Adrenal gland (tissue), 12 donors: ENCODE results near the gene ATXN7L1. TPM values are rescaled to one million over a fixed set of nuclear protein-coding genes. Genes with fewer than 3 reads are reported as not detected.
"Not testable (repeated sequence)": the region's sequence is repeated elsewhere in the genome, so short reads cannot be mapped to it uniquely, and the experiment has no call there.

Experiments used
- DNase-seq, 7 donors: peaks; one replicate each; pipeline ENCODE4 v3.0.0-alpha.2; 2019 to 2020
- H3K27ac ChIP-seq, 5 donors: fragments of 200-600 bp; sonication (generic) in 4 of 5; 1 replicate in 3 of 5; 2 replicates in 2 of 5; pipeline versions ENCODE4 v1.5.1 to v1.8.0; 2016 to 2020; ENCODE audit warnings: mild to moderate bottlenecking in 1 of 5
- H3K27me3 ChIP-seq: fragments of 200-600 bp; 2 replicates; pipeline ENCODE4 v1.8.0; 2021
- H3K36me3 ChIP-seq, 2 donors: fragments of 200-600 bp; replicated peaks in 1 of 2; 1 replicate in 1 of 2; 2 replicates in 1 of 2; pipeline versions ENCODE4 v1.5.1 to v1.8.0; 2018 to 2022
- H3K4me1 ChIP-seq, 2 donors: fragments of 200-600 bp; replicated peaks in 1 of 2; 1 replicate in 1 of 2; 2 replicates in 1 of 2; pipeline versions ENCODE4 v1.5.1 to v1.8.0; 2018 to 2021
- H3K4me3 ChIP-seq, 4 donors: fragments of 200-600 bp; sonication (generic) in 3 of 4; one replicate each; pipeline ENCODE4 v1.5.1; 2016 to 2018
- H3K9me3 ChIP-seq, 3 donors: fragments of 200-600 bp; sonication (generic) in 1 of 3; replicated peaks in 1 of 3; 1 replicate in 2 of 3; 2 replicates in 1 of 3; pipeline versions ENCODE4 v1.5.1 to v1.8.0; 2016 to 2021
- CTCF ChIP-seq, 6 experiments: fragments of 450-650 bp in 4 of 6; fragments of 200-600 bp in 2 of 6; sonication (generic) in 1 of 6; IDR thresholded peaks; 1 replicate in 5 of 6; 2 replicates in 1 of 6; pipeline versions ENCODE4 v1.5.1 to v1.8.0; 2016 to 2021; ENCODE audit warnings: antibody characterized with exemption in 6 of 6, mild to moderate bottlenecking in 2 of 6, moderate library complexity in 1 of 6
- POLR2A ChIP-seq, 2 donors: fragments of 450-650 bp; IDR thresholded peaks; one replicate each; pipeline ENCODE4 v1.6.1; 2017; ENCODE audit warnings: antibody characterized with exemption in 2 of 2, mild to moderate bottlenecking in 2 of 2, moderate library complexity in 1 of 2
- WGBS, 4 donors: extraction: QIAGEN DNeasy Blood & Tissue Kit in 2 of 4; methylation state at CpG; one replicate each; pipeline versions ENCODE4 v1.1.5 to v1.1.7; 2013 to 2017; 5-methylcytosine and 5-hydroxymethylcytosine counted together
- intact Hi-C, 2 donors: fragments of 100-400 bp; cut with DNase I; formaldehyde crosslinking; loops; one replicate each; pipeline versions ENCODE4 v1.14.1 to v1.15.0; 2022 to 2023
- polyA plus RNA-seq, 3 donors: library from polyadenylated mRNA; stranded (reverse); fragments of 200-250 nt in 2 of 3; fragments of 350-450 nt in 1 of 3; fragmentation: Illumina TruSeq in 1 of 3; extraction: RNeasy Lipid Tissue Mini Kit (QIAGEN cat#74804) in 1 of 3; gene quantifications; one replicate each; pipeline ENCODE4 v1.2.3, GENCODE V29; 2013 to 2014
- total RNA-seq, 9 donors: library from RNA; depleted of rRNA in 4 of 9; stranded (reverse); fragments of >200 nt in 4 of 9; fragments of 120-200 nt in 1 of 9; fragmentation: NEBNext Ultra II Directional in 1 of 9; extraction: Animal tissue kit (Norgen Biotek cat#: 25700) in 1 of 9; gene quantifications; one replicate each; pipeline versions ENCODE4 v1.1.0 to v1.2.4, GENCODE V29; 2013 to 2023
- donor health status: healthy with polysubstance abuse.
- donor health status: Bipolar disorder and iron deficiency.
- donor health status: DM: yes; HTN: yes; CAD: no.
- donor health status: DM: no; HTN: no; CAD: no.
- donor health status: DM: no; HTN: no; CAD: no.
- donor health status: DM: yes; HTN: yes; CAD: no.

The ATXN7L1 gene
- total and polyA plus RNA-seq, 12 donors, result 3.6 to 24.6 (median 9.0) TPM

DNA sequence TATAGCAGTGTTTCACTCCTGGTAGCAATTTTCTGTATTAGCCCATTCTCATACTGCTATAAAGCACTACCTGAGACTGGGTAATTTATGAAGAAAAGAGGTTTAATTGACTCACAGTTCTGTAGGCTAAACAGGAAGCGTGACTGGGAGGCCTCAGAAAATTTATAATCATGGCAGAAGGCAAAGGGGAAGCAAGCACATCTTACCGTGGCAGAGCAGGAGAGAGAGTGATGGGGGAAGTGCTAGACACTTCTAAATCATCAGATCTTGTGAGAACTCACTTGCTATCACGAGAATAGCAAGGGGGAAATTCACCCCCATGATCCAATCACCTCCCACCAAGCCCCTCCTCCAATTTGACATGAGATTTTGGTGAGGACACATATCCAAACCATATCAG lies 163.5 kb downstream of the ATXN7L1 start:
- Histone ChIP-seq H3K27ac (no peak overlapping the region), H3K4me3 (no peak overlapping the region), H3K4me1 (peaks cover 0 to 6% of the 10 kb centered on the region in 2 donors), H3K36me3 (no peaks in the 10 kb centered on the region), H3K27me3 (no peaks in the 10 kb centered on the region), H3K9me3 (peaks cover 0 to 13% (median 0%) of the 10 kb centered on the region in 3 donors)
- 79 to 87% (median 86%) methylated on average over 3 of the region's 3 CpGs for WGBS, 4 donors
- DNase-seq, result no peak
- intact Hi-C loops, result loop anchor here in 1 of 2 donors (10.0 kb wide), 1 partner anchor 1932 kb away; no protein-coding TSS in a partner anchor
- TF ChIP-seq POLR2A (IDR thresholded peaks at IDR 0.05), result no peak
- TF ChIP-seq CTCF (IDR thresholded peaks at IDR 0.05), result no peak

- no peak for DNase-seq
- Histone ChIP-seq H3K36me3 (no peaks in the 10 kb centered on the region), H3K27ac (no peak overlapping the region), H3K9me3 (peaks cover 0 to 13% (median 0%) of the 10 kb centered on the region in 3 donors), H3K4me1 (peaks cover 0 to 10% of the 10 kb centered on the region in 2 donors), H3K4me3 (no peak overlapping the region), H3K27me3 (no peaks in the 10 kb centered on the region)
- intact Hi-C loops, result loop anchor here in 1 of 2 donors (10.0 kb wide), 1 partner anchor 1933 kb away; no protein-coding TSS in a partner anchor
- TF ChIP-seq POLR2A (IDR thresholded peaks at IDR 0.05) (no peak), CTCF (IDR thresholded peaks at IDR 0.05) (no peak)
- WGBS, 4 donors, result 93 to 100% (median 98%) methylated on average over 3 to 5 of the region's 5 CpGs
Measured at GRCh38 chr7:105711726-105712402, 164.5 kb downstream of the ATXN7L1 start.

- H3K27me3 ChIP-seq, H3K27ac ChIP-seq, H3K4me3 ChIP-seq, DNase-seq, H3K36me3 ChIP-seq: not testable (repeated sequence)
- WGBS, 4 donors, result 94 to 98% (median 95%) methylated on average over 4 of the region's 4 CpGs
- intact Hi-C loops, result loop anchor here in 1 of 2 donors (10.0 kb wide), 1 partner anchor 1934 kb away; no protein-coding TSS in a partner anchor
- Histone ChIP-seq H3K9me3 (peaks cover 0 to 13% (median 0%) of the 10 kb centered on the region in 3 donors), H3K4me1 (peaks cover 0 to 10% of the 10 kb centered on the region in 2 donors)
Measured at GRCh38 chr7:105710720-105711119, 165.7 kb downstream of the ATXN7L1 start.

GRCh38 chr7:105708763-105709080 lies 167.7 kb downstream of the ATXN7L1 start:
- no peak for DNase-seq
- no peaks in the 10 kb centered on the region for H3K36me3 ChIP-seq
- peaks cover 0 to 10% of the 10 kb centered on the region in 2 donors for H3K4me1 ChIP-seq
- H3K9me3 ChIP-seq, result peaks cover 0 to 13% (median 0%) of the 10 kb centered on the region in 3 donors
- H3K4me3 ChIP-seq, result no peak overlapping the region
- H3K27me3 ChIP-seq, result no peaks in the 10 kb centered on the region
- WGBS, 4 donors, result 96 to 98% (median 98%) methylated on average over 4 of the region's 4 CpGs
- intact Hi-C loops, result no loop called here
- H3K27ac ChIP-seq, result no peak overlapping the region
- TF ChIP-seq POLR2A (IDR thresholded peaks at IDR 0.05) (no peak), CTCF (IDR thresholded peaks at IDR 0.05) (no peak)
